T-cell (primary cell): Measurements from ENCODE around the gene TPRG1L. TPM values are rescaled to one million over a fixed set of nuclear protein-coding genes. Genes with fewer than 3 reads are reported as not detected.

Experiments used
- ATAC-seq, 4 experiments: fragments of 200-7000 bp in 3 of 4; fragments of 150-1000 bp in 1 of 4; cut with Tn5 transposase; replicated peaks in 1 of 4; 1 replicate in 3 of 4; 2 replicates in 1 of 4; pipeline ENCODE4 v1.10.0; 2021; ENCODE audit warnings: moderate library complexity in 3 of 4, mild to moderate bottlenecking in 2 of 4, moderate number of reproducible peaks in 1 of 4
- CTCF ChIA-PET, 2 donors: fragments of 300-600 bp; sonication (Branson Sonifier 250); formaldehyde crosslinking; loops; one replicate each; lab custom pipeline; 2022; ENCODE audit warnings: antibody characterized with exemption in 2 of 2; lab: Charles Lee
- POLR2A ChIA-PET, 2 donors: fragments of 300-600 bp; sonication (Branson Sonifier 250); formaldehyde crosslinking; loops; one replicate each; lab custom pipeline; 2022; ENCODE audit warnings: antibody characterized with exemption in 2 of 2; lab: Charles Lee
- DNase-seq, 35 experiments: peaks; one replicate each; pipeline versions ENCODE4 v3.0.0 to v3.0.0-alpha.2; 2013 to 2023
- H3K27ac ChIP-seq: one replicate; pipeline ENCODE4 v1.5.1; 2013; ENCODE audit warnings: low read length
- H3K27me3 ChIP-seq, 2 experiments: replicated peaks in 1 of 2; 1 replicate in 1 of 2; 2 replicates in 1 of 2; pipeline versions ENCODE4 v1.6.1 to v1.7.0; 2013; ENCODE audit warnings: low read length in 1 of 2, mixed read lengths in 1 of 2; ENCODE audit not compliant: control insufficient read depth in 2 of 2, insufficient read depth in 2 of 2; ENCODE audit errors: extremely low read depth in 1 of 2
- H3K36me3 ChIP-seq, 2 donors: 1 replicate in 1 of 2; 2 replicates in 1 of 2; pipeline versions ENCODE4 v1.6.1 to v1.7.0; 2013; ENCODE audit warnings: low read length in 1 of 2; ENCODE audit not compliant: control insufficient read depth in 2 of 2, insufficient read depth in 1 of 2; ENCODE audit errors: extremely low read depth in 1 of 2
- H3K4me1 ChIP-seq, 2 experiments: 1 replicate in 1 of 2; 2 replicates in 1 of 2; pipeline versions ENCODE4 v1.6.1 to v1.7.0; 2013; ENCODE audit warnings: low read length in 2 of 2, mixed read lengths in 1 of 2; ENCODE audit not compliant: insufficient read depth in 2 of 2, control insufficient read depth in 1 of 2; ENCODE audit errors: extremely low read depth in 1 of 2
- H3K4me3 ChIP-seq, 2 donors: 1 replicate in 1 of 2; 2 replicates in 1 of 2; pipeline versions ENCODE4 v1.5.1 to v1.7.0; 2013; ENCODE audit warnings: mild to moderate bottlenecking in 2 of 2, low read length in 1 of 2, moderate library complexity in 1 of 2; ENCODE audit not compliant: control insufficient read depth in 1 of 2; ENCODE audit errors: extremely low read depth in 1 of 2
- H3K9me3 ChIP-seq: 2 replicates; pipeline ENCODE4 v1.7.0; 2013
- H3K27ac Mint-ChIP-seq, 2 donors: one replicate each; pipeline ENCODE4 v1.8.0; 2020 to 2021; ENCODE audit warnings: mild to moderate bottlenecking in 2 of 2, mixed read lengths in 2 of 2
- H3K27me3 Mint-ChIP-seq, 2 donors: one replicate each; pipeline ENCODE4 v1.8.0; 2021 to 2022; ENCODE audit warnings: mixed read lengths in 2 of 2
- H3K36me3 Mint-ChIP-seq: one replicate; pipeline ENCODE4 v1.8.0; 2021; ENCODE audit warnings: mixed read lengths
- H3K4me1 Mint-ChIP-seq, 3 donors: one replicate each; pipeline ENCODE4 v1.8.0; 2020 to 2022; ENCODE audit warnings: mixed read lengths in 3 of 3, mild to moderate bottlenecking in 1 of 3
- H3K4me3 Mint-ChIP-seq, 3 donors: one replicate each; pipeline ENCODE4 v1.8.0; 2020 to 2022; ENCODE audit warnings: mild to moderate bottlenecking in 3 of 3, mixed read lengths in 3 of 3, moderate library complexity in 3 of 3
- H3K9me3 Mint-ChIP-seq, 3 donors: one replicate each; pipeline ENCODE4 v1.8.0; 2020 to 2022; ENCODE audit warnings: mixed read lengths in 3 of 3
- WGBS: methylation state at CpG from one replicate; pipeline ENCODE4 v1.1.5; 2013; ENCODE audit warnings: missing lambda C conversion rate; ENCODE audit not compliant: insufficient coverage; 5-methylcytosine and 5-hydroxymethylcytosine counted together
- total RNA-seq, 35 experiments: library from RNA in 6 of 35; stranded (reverse) in 6 of 35; fragments of 120-200 nt in 1 of 35; gene quantifications; one replicate each; pipeline versions ENCODE4 v1.2.1 to v1.2.4 and lab custom pipeline; 2013 to 2026

The TPRG1L gene
- total RNA-seq, 5 donors from 2014 or later (not counting 1 experiment from before 2014, with no cell fraction given): 36.7 to 48.5 (median 45.4) TPM

DNA sequence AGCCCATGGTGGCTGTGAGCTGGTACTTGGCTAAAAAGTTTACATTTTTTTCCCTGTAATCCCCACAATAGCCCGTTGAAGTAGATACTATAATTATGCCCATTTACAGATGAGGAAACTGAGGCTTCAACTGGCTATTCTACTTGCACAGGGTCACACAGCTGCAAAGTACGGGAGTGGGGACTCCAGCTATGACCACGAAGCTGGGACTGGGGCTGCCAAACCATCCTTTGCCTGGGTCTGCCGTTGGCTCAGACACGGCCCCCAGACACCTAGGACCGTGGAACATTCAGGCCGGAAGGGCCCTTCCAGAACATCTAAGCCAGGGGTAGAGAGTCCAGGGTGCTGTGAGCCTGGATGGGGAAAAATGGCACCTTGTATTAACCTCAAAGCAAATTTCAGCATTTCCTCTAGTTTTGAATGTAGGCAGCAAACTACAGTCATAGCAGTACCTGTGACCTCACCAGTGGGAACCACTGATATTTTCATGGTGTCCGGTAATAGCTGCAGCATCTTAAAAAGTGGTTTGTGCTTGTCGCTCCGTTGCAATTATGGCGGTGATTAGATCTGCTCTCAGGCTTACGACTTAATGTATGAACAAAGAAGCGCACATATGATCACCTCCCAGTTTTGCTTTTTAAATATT is 31.8 kb downstream of the TPRG1L start:
- Mint-ChIP-seq H3K36me3 (no peaks in the 10 kb centered on the region), H3K9me3 (no peaks in the 10 kb centered on the region), H3K27ac (no peak overlapping the region), H3K4me1 (peaks cover 0 to 2% (median 0%) of the 10 kb centered on the region in 3 donors), H3K4me3 (no peak overlapping the region), H3K27me3 (peaks cover 52 to 54% of the 10 kb centered on the region in 2 donors)
- ChIA-PET CTCF (no interaction called here), POLR2A (no interaction called here)
- H3K36me3 ChIP-seq: no peaks in the 10 kb centered on the region
- no peak for ATAC-seq
- no peak for DNase-seq
- WGBS: 33% methylated on average over 9 of the region's 13 CpGs
- H3K4me1 ChIP-seq: peaks cover 0 to 10% of the 10 kb centered on the region in 2 experiments
- H3K9me3 ChIP-seq: no peaks in the 10 kb centered on the region
- H3K27ac ChIP-seq: no peak overlapping the region
- no peak overlapping the region for H3K4me3 ChIP-seq
- peaks cover 14 to 50% of the 10 kb centered on the region in 2 experiments for H3K27me3 ChIP-seq

DNA sequence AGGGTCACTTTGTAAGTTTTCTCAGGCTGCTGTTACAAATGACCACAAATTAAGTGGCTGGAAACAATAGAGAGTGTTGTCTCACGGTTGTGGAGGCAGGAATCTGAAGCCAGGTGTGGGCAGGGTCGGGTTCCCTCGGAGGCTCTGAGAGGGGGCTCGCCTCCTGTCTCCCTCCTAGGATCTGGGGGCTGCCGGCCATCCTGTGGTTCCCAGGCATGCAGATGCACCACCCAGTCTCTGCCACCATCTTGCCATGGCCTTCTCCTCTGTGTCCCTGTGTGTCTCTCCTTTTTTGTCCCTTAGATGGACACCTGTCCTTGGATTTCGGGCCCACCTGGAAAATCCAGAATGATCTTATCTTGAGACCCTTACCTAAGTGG is 32.3 kb downstream of the TPRG1L start:
- H3K9me3 Mint-ChIP-seq: no peaks in the 10 kb centered on the region
- WGBS: 61% methylated on average over 6 of the region's 6 CpGs
- POLR2A ChIA-PET: no interaction called here

DNA sequence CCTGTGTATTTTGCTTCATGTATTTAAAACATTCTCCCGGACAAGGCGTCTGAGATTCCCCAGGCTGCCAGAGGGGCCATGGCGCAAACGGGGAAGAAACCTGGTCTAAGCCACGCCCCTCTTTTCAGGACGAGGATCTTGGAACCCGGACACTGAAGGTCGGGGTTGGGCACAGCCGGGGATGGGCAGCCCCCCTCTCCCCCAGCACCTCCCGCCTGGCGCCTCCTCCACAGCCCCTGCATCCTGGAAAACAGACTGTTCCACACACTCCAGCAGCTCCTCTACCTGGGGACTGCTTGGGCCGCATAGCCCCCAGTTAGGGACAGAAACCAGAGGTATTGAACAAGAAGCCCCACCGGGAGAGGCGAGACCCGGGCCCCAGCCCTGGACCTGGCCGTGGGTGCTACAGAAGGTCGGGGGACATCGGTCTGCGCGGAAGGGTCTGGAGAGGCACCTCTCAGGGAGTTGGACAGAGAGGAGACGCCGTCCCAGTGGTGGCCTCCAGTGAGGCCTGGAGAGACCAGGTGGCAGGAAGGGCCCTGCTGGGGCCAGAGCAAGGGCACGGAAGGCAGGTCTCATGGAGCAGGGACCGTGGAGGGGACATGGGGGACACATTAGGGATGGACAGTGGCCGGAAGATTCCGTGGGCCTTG is 32.9 kb downstream of the TPRG1L start:
- H3K27me3 ChIP-seq: peaks cover 14 to 51% of the 10 kb centered on the region in 2 experiments
- H3K9me3 Mint-ChIP-seq: no peaks in the 10 kb centered on the region
- peaks cover 0 to 3% of the 10 kb centered on the region in 2 experiments for H3K4me1 ChIP-seq
- no peaks in the 10 kb centered on the region for H3K9me3 ChIP-seq
- DNase-seq: no peak
- CTCF ChIA-PET: no interaction called here
- no peak overlapping the region for H3K27ac ChIP-seq
- no peaks in the 10 kb centered on the region for H3K36me3 ChIP-seq
- H3K4me1 Mint-ChIP-seq: peaks cover 0 to 2% (median 0%) of the 10 kb centered on the region in 3 donors
- H3K27me3 Mint-ChIP-seq: peaks cover 52 to 54% of the 10 kb centered on the region in 2 donors
- ATAC-seq: no peak
- 85% methylated on average over 24 of the region's 26 CpGs for WGBS
- H3K4me3 Mint-ChIP-seq: no peak overlapping the region
- no peak overlapping the region for H3K4me3 ChIP-seq
- no peaks in the 10 kb centered on the region for H3K36me3 Mint-ChIP-seq
- no peak overlapping the region for H3K27ac Mint-ChIP-seq
- POLR2A ChIA-PET: no interaction called here

More for the DNA sequence above, 32.3 kb downstream of the TPRG1L start:
- ATAC-seq: no peak
- peaks cover 14 to 47% of the 10 kb centered on the region in 2 experiments for H3K27me3 ChIP-seq
- H3K4me1 ChIP-seq: peaks cover 0 to 5% of the 10 kb centered on the region in 2 experiments
- Mint-ChIP-seq H3K27me3 (peaks cover 52 to 54% of the 10 kb centered on the region in 2 donors), H3K4me1 (peaks cover 0 to 2% (median 0%) of the 10 kb centered on the region in 3 donors), H3K4me3 (no peak overlapping the region), H3K27ac (no peak overlapping the region), H3K36me3 (no peaks in the 10 kb centered on the region)
- no peaks in the 10 kb centered on the region for H3K36me3 ChIP-seq
- CTCF ChIA-PET: no interaction called here
- no peak overlapping the region for H3K27ac ChIP-seq
- no peaks in the 10 kb centered on the region for H3K9me3 ChIP-seq
- DNase-seq: no peak
- H3K4me3 ChIP-seq: no peak overlapping the region

DNA sequence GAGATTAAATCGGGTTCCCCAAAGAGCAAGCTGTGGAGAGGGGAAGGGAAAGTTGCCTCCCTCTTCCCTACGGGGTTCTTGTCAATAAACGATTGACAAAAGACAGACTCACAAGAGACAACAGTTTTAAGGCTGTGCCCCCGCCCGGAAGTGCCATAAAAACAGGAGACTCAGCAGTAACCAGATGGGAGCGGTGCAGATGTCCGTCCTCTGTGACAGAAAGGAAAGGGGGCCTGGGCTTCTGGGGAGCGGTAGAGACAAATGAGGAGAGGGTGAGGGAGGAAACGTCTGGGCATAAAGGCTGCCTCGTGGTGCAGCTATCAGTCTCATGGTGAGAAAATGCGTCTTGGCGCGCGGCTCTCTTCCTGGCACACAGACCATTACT is 33.4 kb downstream of the TPRG1L start:
- Histone ChIP-seq H3K4me1 (no peaks in the 10 kb centered on the region), H3K9me3 (no peaks in the 10 kb centered on the region), H3K36me3 (no peaks in the 10 kb centered on the region), H3K27me3 (peaks cover 13 to 51% of the 10 kb centered on the region in 2 experiments), H3K27ac (no peak overlapping the region), H3K4me3 (no peak overlapping the region)
- no peak for DNase-seq
- Mint-ChIP-seq H3K36me3 (no peaks in the 10 kb centered on the region), H3K4me3 (no peak overlapping the region), H3K9me3 (no peaks in the 10 kb centered on the region), H3K4me1 (peaks cover 0 to 2% (median 0%) of the 10 kb centered on the region in 3 donors), H3K27ac (no peak overlapping the region), H3K27me3 (peaks cover 51 to 54% of the 10 kb centered on the region in 2 donors)
- WGBS: 39% methylated on average over 7 of the region's 14 CpGs
- no peak for ATAC-seq
- ChIA-PET CTCF (no interaction called here), POLR2A (no interaction called here)

DNA sequence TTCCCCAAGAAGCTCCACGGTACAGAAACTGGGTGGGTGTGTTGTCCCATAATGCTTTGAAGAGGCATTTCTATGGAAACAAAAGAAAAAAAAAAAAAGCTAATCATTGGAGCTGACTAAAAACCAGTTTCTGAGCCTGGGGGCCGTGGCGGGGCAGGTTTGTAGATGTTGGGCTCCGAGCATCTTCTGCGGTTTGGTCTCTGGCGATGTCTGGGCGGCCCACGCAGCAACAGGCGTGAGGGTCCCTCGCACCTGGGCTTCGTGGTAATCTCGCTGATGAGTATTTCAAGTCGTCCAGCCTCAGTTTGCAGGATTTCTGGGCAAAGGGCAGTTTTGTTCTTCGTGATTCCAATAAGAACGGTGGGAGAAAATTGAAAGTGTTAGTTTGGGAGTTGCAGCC is 34.3 kb downstream of the TPRG1L start:
- Histone ChIP-seq H3K27me3 (peaks cover 6 to 49% of the 10 kb centered on the region in 2 experiments), H3K4me3 (no peak overlapping the region), H3K9me3 (no peaks in the 10 kb centered on the region), H3K36me3 (no peaks in the 10 kb centered on the region), H3K4me1 (no peaks in the 10 kb centered on the region), H3K27ac (no peak overlapping the region)
- WGBS: 84% methylated on average over 13 of the region's 15 CpGs
- no peaks in the 10 kb centered on the region for H3K36me3 Mint-ChIP-seq
- H3K27ac Mint-ChIP-seq: no peak overlapping the region
- ChIA-PET CTCF (interaction anchor here in 1 of 2 donors (0.5 kb wide), 1 partner anchor 244 kb away, joined by 3 read pairs; no protein-coding TSS in a partner anchor), POLR2A (no interaction called here)
- H3K9me3 Mint-ChIP-seq: no peaks in the 10 kb centered on the region
- H3K4me1 Mint-ChIP-seq: no peaks in the 10 kb centered on the region
- no peak for DNase-seq
- no peak for ATAC-seq
- H3K27me3 Mint-ChIP-seq: peaks cover 42 to 47% of the 10 kb centered on the region in 2 donors
- H3K4me3 Mint-ChIP-seq: no peak overlapping the region

DNA sequence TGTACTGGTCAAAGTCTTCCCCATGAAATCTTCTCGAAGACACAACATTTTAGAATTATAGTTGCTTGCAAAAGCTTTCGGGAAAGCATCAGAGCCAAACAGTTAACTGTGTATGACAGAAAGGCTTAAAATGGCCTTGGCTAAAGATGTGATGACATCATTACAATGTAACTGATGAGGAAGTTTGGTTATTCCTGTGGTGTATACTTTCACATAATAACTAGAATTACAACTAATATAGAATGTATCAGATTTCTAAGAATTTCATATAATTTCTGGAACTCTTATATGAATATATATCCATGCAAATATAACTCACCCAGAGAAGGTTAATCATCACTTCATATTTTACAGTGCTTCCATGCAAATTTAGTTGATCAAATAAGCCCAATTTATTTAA is 35.9 kb downstream of the TPRG1L start:
- H3K9me3 Mint-ChIP-seq: no peaks in the 10 kb centered on the region
- H3K36me3 Mint-ChIP-seq: no peaks in the 10 kb centered on the region
- H3K4me3 Mint-ChIP-seq: no peak overlapping the region
- H3K27me3 Mint-ChIP-seq: peaks cover 26 to 36% of the 10 kb centered on the region in 2 donors
- Histone ChIP-seq H3K4me3 (no peak overlapping the region), H3K27ac (no peak overlapping the region), H3K27me3 (peaks cover 4 to 42% of the 10 kb centered on the region in 2 experiments), H3K9me3 (no peaks in the 10 kb centered on the region), H3K36me3 (no peaks in the 10 kb centered on the region), H3K4me1 (no peaks in the 10 kb centered on the region)
- DNase-seq: no peak
- no CpG with 5 or more reads among the region's 2 CpGs for WGBS
- ChIA-PET CTCF (no interaction called here), POLR2A (no interaction called here)
- H3K4me1 Mint-ChIP-seq: no peaks in the 10 kb centered on the region
- ATAC-seq: no peak
- H3K27ac Mint-ChIP-seq: no peak overlapping the region
